RWPE1 (cell line): ENCODE results near the gene RFTN1.
A peak's percentile ranks its signal among the peaks of the same experiment; 100 is the strongest.

Source experiments
- CTCF ChIA-PET: fragments of 350-600 bp; sonication (Branson Sonifier 250); formaldehyde crosslinking; extraction: SDS; loops from one replicate; lab custom pipeline; 2021; lab: Yijun Ruan, JAX
- POLR2A ChIA-PET: fragments of 400-600 bp; formaldehyde crosslinking; extraction: SDS; loops from one replicate; lab custom pipeline; 2020; ENCODE audit warnings: antibody characterized with exemption; ENCODE audit not compliant: low non-redundant PET; lab: Yijun Ruan, JAX
- DNase-seq: peaks from one replicate; pipeline ENCODE4 v3.0.0; 2012; ENCODE audit warnings: low spot score
- H3K27ac ChIP-seq: fragments of 450-650 bp; 2 replicates; pipeline ENCODE4 v1.5.1; 2017
- CTCF ChIP-seq: fragments of 450-650 bp; conservative IDR thresholded peaks from 2 replicates; pipeline ENCODE4 v1.5.1; 2017; ENCODE audit warnings: low read depth, mild to moderate bottlenecking

RFTN1 gene

GRCh38 chr3:16455001-16455400, 58.5 kb downstream of the RFTN1 start:
- TF ChIP-seq CTCF = no peak
- CTCF ChIA-PET = no interaction called here
- POLR2A ChIA-PET = no interaction called here
- DNase-seq = no peak
- no peak overlapping the region for H3K27ac ChIP-seq

- ChIA-PET CTCF (no interaction called here), POLR2A (no interaction called here)
- peak; percentile 7 for DNase-seq
- no peak for TF ChIP-seq CTCF
- H3K27ac ChIP-seq = no peak overlapping the region
Observed at GRCh38 chr3:16452261-16452660, 61.2 kb downstream of the RFTN1 start.

GRCh38 chr3:16449369-16449768, 64.1 kb downstream of the RFTN1 start:
- H3K27ac ChIP-seq = no peak overlapping the region
- ChIA-PET CTCF (no interaction called here), POLR2A (no interaction called here)
- no peak for DNase-seq
- TF ChIP-seq CTCF = no peak

GRCh38 chr3:16448639-16449070, 64.8 kb downstream of the RFTN1 start:
- TF ChIP-seq CTCF = no peak
- ChIA-PET POLR2A (no interaction called here), CTCF (no interaction called here)
- no peak overlapping the region for H3K27ac ChIP-seq
- DNase-seq = peak; percentile 53

- no peak overlapping the region for H3K27ac ChIP-seq
- TF ChIP-seq CTCF = no peak
- POLR2A ChIA-PET = no interaction called here
- CTCF ChIA-PET = no interaction called here
- no peak for DNase-seq
Observed at GRCh38 chr3:16447135-16447534, 66.4 kb downstream of the RFTN1 start.

GRCh38 chr3:16444344-16444743, 69.2 kb downstream of the RFTN1 start:
- no peak for DNase-seq
- H3K27ac ChIP-seq = no peak overlapping the region
- ChIA-PET CTCF (no interaction called here), POLR2A (no interaction called here)
- TF ChIP-seq CTCF = no peak

- ChIA-PET CTCF (no interaction called here), POLR2A (no interaction called here)
- H3K27ac ChIP-seq = no peak overlapping the region
- DNase-seq = no peak
- no peak for TF ChIP-seq CTCF
Observed at GRCh38 chr3:16442730-16443129, 70.8 kb downstream of the RFTN1 start.
